Stimulated activated CD4-positive, alpha-beta T cell treated with anti-CD3 and anti-CD28 coated beads, TNF-alpha, amount 100 ng/mL, for 4 hours (primary cell): ENCODE data around the gene MCM9.
"Not testable (repeated sequence)": the region's sequence is repeated elsewhere in the genome, so short reads cannot be mapped to it uniquely, and the experiment has no call there.

ENCODE experiments used
- DNase-seq, 3 experiments: peaks; one replicate each; pipeline ENCODE4 v3.0.0-alpha.2; 2020; ENCODE audit warnings: low read depth in 3 of 3

MCM9 gene

DNA sequence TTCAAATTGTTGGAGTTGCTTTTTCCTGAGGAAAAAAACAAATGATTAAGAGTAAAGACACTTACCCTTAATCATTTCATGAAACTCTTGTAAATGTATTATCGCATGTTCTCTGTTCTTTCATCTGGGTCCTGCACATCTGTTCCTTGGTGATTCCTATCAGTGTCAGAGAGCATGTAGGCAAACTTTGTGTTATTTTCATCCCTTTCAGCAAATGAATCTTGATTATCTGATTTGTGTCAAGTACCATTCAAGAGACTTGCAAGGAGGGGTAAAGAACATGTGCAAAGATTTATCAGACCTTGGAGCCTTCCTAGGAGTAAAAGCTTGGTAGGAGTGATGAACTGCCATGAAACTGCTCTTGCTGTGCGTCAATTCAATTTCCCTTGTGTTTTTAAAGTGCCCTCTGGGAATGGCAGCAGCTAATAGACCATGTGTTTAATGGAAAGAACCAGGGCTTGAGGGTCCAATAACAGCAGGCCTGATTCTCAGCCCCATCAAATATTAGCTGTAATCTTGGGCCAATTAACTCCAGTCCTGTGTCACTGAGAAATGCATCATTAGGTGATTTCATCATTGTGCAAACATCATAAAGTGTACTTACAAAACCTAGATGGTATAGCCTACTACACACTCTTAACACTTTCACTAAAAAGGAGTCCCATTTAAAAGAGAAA lies 164.7 kb downstream of the MCM9 start:
- no peak for DNase-seq

DNA sequence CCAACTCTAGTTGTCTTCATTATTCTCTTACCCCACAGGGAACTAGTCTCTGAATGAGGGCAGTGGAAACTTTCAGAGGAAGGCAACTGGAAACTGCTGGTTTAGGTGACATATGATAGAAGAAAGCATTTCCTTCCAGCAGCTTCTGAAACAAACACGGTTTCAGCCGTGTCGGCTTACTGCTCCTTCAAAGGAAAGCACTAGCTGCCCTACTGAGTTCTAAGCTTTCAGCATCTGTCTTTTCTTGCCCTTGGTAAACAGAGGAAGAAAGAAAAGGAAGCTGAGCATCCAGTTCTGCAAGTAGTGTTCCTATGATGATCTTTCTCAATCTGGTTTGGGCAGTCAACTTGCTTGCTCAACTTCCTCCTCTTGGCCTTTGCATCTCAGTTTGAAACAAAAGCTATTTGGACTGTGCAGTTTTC lies 166.0 kb downstream of the MCM9 start:
- no peak for DNase-seq

DNA sequence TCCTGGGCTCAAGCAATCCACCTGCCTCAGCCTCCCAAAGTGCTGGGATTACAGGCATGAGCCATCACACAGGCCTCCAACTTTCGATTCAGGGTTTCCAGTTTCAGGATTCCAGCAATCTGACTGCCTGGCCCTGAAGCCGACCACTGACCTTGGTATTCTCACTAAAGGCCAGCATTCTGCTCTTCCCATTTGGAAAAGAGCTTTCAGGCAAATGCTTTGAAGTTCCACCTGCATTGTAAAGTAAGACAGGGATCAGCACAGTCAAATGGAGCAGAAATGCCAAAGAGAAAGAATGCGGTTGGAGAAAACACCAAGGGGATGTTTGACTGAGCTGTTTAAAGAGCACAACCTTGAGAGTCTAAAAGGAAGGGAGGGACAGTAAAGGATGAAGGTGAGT lies 166.5 kb downstream of the MCM9 start:
- DNase-seq: no peak

DNA sequence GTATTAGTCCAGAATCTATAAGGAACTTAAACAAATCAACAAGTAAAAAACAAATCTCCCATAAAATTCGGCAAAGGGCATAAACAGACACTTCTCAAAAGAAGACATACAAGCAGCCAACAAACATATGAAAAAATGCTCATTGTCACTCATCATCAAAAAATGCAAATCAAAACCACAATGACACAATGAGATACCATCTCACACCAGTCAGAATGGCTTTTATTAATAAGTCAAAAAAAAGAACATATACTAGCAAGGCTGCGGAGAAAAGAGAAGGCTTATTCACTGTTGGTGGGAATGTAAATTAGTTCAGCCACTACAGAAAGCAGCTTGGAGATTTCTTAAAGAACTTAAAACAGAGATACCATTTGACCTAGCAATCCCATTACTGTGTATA lies 169.6 kb downstream of the MCM9 start:
- not testable (repeated sequence) for DNase-seq

DNA sequence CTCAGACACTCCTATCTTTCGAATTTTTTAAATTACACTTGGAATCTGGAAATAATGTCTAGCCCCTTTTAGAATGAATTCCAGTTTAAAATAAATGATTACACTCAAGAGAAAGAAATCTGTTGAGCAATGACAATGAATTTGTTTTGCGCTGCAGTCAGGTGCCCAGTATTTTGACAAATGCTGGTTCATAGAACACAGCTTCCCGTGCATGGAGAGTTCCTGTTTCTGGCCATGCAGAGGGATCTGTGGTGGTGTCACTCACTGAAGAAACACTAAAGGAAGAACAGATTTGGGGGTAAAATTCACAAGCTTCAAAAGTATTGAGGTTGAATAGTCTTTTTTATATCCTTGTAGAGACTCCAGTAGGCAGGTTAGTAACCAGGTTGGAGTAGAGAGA lies 170.2 kb downstream of the MCM9 start:
- no peak for DNase-seq
